GM21360 (cell line): Measurements from ENCODE around the gene MTCL1.

Source experiments
- ATAC-seq: cut with Tn5 transposase; IDR thresholded peaks from one replicate; pipeline ENCODE4 v1.9.1; 2021; ENCODE audit warnings: mild to moderate bottlenecking, moderate library complexity; ENCODE audit not compliant: unreplicated experiment

Gene MTCL1

GRCh38 chr18:8709248-8710059 lies 4.1 kb downstream of the MTCL1 start:
- ATAC-seq: no peak

- ATAC-seq: no peak
These were observed 6.4 kb downstream of the MTCL1 start for GRCh38 chr18:8711736-8712135.

GRCh38 chr18:8713691-8714090 lies 8.3 kb downstream of the MTCL1 start:
- ATAC-seq: no peak

- ATAC-seq: no peak
These were observed 10.2 kb downstream of the MTCL1 start for GRCh38 chr18:8715599-8715998.

GRCh38 chr18:8717011-8717770 lies 11.8 kb downstream of the MTCL1 start:
- ATAC-seq: no peak

GRCh38 chr18:8718401-8718913 lies 13.1 kb downstream of the MTCL1 start:
- ATAC-seq: no peak

- ATAC-seq: no peak
These were observed 13.8 kb downstream of the MTCL1 start for GRCh38 chr18:8719192-8719591.

- ATAC-seq: no peak
These were observed 14.8 kb downstream of the MTCL1 start for GRCh38 chr18:8720141-8720540.

GRCh38 chr18:8721094-8721669 lies 15.8 kb downstream of the MTCL1 start:
- no peak for ATAC-seq

- ATAC-seq: no peak
These were observed 16.4 kb downstream of the MTCL1 start for GRCh38 chr18:8721716-8722115.

- ATAC-seq: no peak
These were observed 17.8 kb downstream of the MTCL1 start for GRCh38 chr18:8722946-8723820.

- no peak for ATAC-seq
These were observed 19.1 kb downstream of the MTCL1 start for GRCh38 chr18:8724452-8724851.

GRCh38 chr18:8726281-8726680 lies 20.9 kb downstream of the MTCL1 start:
- ATAC-seq: no peak

- ATAC-seq: no peak
These were observed 21.8 kb downstream of the MTCL1 start for GRCh38 chr18:8726963-8727705.

GRCh38 chr18:8730080-8730827 lies 24.9 kb downstream of the MTCL1 start:
- no peak for ATAC-seq

- ATAC-seq: no peak
These were observed 27.3 kb downstream of the MTCL1 start for GRCh38 chr18:8732442-8733360.

- ATAC-seq: no peak
These were observed 29.1 kb downstream of the MTCL1 start for GRCh38 chr18:8734496-8734895.

- ATAC-seq: no peak
These were observed 29.9 kb downstream of the MTCL1 start for GRCh38 chr18:8735274-8735673.
